ENCODE measurements around the gene FBXW7.

Gene FBXW7

DNA sequence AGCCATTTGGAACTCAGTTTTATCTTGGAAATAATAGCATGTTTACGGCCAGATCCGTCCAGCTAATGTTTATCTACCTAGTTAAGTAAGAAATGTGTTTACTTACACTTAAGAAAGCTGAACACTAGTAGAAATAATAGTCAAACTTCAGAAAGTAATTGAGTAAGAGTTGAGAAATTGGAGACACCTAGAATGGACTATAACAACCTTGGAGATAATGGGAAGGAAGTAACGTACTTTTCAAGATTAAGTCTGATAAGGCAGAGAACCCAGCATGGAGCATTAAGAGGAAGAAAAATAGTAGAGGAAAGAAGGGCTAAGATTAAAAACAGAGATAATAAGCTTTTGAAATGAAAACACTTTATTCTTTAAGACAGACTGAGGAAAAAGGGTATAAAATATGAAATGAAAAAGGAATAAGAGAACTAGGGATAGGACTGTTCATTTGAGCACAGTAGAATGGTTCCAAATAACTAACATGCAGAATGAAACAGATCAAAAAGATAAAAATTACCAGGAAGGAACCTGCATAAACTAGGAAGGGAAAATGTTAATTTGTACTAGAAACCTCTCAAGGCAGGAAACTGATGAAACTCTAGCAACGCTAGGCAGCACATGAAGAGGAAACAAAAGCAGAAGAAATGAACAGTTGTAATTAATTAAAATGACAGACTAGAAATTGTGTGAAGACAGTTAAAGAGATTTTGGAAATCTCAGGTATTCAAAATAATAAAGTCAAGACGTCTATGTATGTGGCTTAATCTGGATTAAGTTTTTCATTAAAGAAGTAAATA, 71.7 kb downstream of the FBXW7 start:
- peak; percentile 55 for DNase-seq

DNA sequence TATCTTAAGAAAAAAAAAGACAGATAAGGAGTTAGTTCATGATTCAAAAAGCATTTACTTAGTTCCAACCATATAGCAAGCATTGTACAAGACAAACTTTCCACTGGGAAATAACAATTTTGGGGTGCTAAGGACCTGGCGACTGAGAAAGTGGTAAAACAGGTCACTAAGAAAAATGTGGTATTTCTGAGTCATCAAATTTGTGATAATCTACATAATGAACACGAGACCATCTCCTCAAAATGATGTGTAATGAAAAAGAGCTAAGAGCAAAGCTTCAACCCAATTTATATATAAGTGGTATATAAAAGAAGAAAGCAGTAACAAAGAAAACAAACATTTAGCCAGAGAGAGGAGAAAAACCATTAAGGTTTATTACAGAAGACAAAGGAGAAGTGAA, 72.3 kb downstream of the FBXW7 start:
- DNase-seq = no peak

DNA sequence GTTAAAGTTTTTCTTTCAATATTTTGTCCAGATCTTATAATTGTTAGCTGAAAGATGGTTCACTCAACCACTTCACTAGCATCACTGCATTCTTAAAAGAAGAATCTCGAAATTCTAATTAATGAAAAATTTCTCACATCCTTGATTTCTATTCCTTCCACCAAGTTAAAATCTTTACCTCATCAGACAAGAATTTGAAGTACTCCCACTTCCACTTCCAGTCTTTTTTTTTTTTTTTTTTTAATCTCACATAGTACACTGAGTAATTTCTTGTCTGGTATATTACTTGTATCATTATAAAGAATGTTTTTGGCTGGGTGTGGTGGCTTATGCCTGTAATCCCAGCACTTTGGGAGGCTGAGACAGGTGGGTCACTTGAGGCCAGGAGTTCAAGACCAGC, 73.2 kb downstream of the FBXW7 start:
- DNase-seq = no peak

DNA sequence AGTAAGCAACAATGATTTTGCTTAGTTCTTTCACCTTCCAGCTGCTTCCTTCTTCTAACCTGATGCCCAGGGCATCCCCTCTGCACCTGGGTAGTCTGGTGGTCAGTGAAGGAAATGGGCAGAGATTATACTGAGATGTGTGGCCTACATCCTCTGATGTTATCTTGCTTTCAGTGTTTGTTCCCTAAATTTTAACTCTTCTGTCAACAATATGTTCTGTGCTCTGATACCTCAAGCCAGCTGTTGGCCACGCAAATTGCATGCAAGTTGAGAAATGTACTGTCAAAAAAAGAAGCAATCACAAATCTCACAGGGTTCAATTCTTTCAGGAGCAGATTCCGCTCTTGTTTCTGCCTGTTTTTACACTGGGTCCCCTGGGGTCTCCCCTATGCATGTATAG, 73.8 kb downstream of the FBXW7 start:
- no peak for DNase-seq

DNA sequence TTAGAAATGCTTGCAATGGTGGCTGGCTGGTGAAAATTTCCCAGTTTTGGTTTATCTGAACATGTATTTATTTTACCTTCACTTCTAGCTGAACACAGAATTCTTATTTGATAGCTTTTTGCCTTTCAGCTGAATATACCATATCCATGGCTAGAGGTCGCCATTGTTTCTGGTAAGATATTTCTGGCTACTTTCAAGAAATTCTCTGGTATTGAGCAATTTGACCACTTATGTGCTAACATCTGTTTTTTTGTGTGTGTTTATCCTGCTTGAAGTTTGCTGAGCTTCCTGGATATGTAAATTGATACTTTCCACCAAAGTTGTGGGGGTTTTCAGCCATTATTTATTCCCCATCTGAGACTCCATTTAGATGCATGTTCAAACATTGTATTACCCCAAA, 75.4 kb downstream of the FBXW7 start:
- peak; percentile 96 for DNase-seq

DNA sequence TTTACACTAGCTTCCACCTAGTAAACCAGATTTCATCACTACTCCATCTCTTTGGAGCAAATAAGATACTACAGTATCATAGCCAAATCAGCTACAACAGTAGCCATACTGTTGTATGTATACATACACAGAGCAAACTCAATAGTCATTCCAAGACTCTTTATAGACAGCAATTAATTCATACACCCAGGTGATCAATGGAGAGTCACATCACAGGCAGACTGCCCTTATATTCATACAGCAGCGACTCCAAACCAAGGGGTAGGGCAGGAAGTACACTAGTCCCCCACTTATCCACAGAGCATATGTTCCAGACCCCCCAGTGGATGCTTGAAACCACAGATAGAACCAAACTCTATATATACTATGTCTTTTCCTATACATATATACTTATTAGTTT, 76.6 kb downstream of the FBXW7 start:
- no peak for DNase-seq

DNA sequence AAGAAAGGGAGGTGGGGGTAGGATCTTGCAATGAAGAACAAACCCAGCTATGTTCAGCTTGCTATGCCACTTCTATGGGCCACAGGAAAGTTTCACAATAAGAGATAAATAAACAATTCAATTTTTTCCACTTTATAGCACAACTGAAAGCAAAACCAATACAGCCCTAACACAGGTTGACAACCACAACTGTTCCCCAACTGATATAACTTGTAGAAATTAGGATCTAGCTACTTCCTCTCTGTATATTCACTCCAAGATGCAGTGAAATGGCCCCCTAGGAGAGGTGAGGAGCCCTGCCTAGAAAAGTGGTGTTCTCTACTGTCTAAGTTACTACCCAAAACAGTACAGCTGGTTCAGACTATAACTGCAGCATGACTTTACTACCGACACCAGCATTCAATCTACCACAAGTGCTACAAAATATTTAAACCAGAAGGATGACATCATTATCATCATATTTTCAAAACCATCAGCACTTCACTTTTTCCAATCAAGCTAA, 77.0 kb downstream of the FBXW7 start:
- peak; percentile 89 for DNase-seq

DNA sequence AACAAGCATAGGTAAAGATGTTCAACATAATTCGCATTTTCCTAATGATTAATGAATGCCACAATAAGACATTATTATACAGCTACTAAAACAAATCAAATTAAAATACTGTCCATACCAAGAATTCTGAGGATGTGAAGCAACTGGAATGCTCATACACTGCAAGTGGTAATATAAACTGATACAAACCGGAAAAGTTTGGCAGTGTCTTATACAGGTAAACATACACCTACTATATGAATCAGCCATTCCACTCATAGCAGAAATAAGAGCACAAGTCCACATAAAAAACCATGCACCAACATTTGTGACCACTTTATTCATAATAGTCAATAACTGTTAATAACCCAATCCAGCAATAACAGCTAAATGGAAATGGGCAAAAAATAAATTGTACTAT, 79.3 kb downstream of the FBXW7 start:
- no peak for DNase-seq

DNA sequence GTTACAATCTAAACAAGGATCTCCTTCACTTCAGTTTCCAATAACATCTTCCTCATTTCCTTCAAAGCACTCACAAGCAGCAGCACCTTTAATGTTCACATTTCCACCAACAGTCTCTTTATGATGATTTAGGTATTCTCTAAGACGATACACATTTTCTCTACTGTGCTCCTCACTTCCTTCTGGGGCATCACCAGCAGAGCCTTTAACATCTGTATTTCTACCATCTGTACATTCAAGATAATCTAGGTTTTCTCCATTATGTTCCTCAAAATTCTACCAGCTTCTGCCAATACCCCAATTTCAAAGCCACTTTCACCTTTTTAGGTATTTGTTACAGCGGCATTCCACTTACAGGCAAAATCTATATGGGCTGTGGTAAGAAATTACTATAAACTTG, 80.6 kb downstream of the FBXW7 start:
- peak; percentile 86 for DNase-seq

DNA sequence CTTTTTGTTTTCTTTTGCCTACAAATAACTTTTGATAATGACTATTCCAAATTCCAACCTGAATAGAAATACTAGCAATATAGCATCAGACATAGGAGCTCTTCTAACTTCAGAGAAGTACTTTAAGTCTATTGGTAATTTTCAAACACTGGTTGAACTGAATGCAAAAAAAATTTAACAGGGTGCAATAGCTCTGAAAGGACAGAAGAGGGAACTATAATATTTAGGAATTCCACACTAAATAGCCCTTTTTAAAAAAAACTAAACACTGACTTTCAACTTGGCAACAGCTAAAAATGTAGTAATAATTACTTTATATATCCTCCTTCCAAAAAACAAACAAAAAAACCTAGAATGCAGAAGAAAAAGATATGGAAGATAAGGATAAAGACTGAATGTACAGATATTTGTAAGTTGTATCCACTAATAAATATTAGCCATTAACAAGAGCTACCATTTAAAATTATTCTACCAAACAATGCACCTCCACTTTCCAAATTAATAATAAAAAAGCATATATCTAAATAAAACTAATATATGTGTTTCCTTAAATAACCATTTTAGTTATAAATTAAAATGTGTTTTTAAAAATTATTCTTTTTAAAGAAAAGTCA, 81.4 kb downstream of the FBXW7 start:
- DNase-seq = peak; percentile 82

DNA sequence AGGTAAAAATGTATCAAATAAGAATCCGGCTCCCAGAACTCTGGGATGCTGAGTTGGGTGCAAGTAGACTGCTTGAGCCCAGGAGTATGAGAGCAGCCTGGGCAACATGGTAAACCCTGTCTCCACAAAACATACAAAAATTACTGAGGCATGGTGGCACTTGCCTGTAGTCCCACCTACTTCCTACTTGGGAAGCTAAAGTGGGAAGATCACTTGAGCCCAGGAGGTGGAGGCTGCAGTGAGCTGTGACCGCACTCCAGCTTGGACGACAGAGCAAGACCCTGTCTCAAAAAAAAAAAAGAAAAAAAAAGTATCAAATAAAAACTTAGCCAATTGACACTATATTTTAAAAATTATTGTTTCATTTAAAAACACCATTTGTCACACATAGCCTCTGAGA, 84.4 kb downstream of the FBXW7 start:
- DNase-seq = no peak

DNA sequence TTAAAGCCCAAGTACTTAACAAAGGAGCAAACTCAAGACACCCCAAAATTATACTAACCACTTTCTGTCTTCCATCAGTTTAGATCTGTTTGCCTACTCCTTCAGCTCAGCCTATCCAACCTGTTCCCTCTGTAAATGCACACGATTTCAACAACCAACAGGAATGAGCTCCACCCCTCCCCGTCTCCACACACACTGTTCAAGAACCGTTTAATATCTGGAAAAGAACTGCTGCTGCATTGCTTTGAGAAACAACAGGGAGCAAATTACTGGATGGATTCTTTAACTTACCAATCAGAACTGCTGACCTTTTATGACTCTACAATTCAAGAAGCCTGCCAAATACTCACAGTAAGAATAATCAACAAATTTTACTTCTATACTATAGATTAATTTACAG, 87.0 kb downstream of the FBXW7 start:
- DNase-seq = no peak

DNA sequence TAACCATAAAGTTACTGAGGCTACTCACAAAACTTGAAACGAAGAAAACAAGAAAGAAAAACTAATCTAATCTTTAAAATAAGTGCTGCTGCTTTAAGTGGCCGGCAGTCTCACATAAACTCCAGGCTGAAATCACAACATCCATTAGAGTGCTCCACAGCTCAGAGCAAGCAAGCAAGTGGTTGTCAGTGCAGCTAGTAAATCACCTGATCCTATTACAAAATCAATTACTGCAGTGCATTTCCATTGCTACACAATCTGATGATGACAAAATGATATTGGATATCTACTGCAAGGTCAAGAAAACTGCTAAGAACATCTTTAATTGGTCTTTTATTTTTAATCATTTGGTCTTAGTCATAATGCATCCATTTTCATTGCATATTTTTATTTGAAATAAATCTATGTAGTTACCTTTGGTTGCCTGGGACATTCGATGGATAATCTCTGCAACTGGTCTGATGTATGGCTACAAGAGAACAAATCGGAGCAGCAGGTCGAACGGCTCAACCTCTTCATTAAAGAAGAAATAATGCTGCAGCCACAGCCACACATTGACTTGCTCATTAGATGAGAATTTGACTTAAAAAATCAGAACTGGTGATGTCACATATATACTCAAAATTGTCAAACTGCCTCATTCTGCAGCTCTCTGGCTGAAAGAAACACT, 87.7 kb downstream of the FBXW7 start:
- DNase-seq = no peak

DNA sequence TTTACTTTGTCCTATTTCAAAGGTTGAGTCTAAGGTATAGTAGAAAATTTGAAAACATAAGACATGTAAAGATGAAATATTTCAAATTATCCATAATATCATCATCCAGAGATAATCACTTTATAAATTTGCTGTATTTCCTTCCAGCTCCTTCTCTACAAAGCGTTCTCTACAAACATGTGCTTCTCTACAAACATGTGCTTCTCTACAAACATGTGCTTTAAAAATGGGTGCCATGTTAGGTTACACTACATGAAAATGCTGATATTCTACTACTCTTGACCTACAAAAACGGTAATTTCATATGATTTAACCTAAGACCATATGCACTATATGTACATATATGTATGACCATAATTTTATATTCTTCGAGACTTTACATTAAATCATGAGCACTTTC, 92.0 kb downstream of the FBXW7 start:
- no peak for DNase-seq

DNA sequence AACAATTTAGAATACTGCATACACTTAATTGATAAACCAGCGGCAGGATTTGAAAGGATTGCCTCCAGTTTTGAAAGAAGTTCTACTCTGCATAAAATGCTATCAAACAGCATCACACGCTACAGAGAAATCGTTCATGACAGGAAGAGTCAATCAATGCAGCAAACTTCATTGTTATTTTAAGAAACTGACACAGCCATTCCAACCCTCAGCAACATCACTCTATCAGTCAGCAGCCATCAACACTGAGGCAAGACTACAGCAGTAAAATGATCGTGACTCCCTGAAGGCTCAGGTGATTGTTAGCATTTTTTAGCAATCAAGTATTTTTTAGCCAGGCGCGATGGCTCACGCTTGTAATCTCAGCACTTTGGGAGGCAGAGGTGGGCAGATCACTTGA, 98.3 kb downstream of the FBXW7 start:
- no peak for DNase-seq

DNA sequence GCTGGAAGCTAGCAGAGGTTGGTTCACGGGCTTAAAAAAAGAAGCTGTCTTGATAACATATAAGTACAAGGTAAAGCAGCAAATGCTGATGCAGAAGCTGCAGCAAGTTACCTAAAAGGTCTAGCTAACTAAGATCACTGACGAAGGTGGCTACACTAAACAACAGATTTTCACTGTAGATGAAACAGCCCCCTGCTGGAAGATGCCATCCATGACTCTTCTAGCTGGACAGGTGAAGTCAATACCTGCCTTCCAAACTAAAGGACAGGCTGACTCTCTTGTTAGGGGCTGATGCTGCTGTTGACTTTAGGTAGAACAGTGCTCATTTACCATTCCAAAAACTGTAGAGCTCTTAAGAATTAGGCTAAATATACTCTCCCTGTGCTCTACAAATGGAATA, 99.5 kb downstream of the FBXW7 start:
- no peak for DNase-seq

DNA sequence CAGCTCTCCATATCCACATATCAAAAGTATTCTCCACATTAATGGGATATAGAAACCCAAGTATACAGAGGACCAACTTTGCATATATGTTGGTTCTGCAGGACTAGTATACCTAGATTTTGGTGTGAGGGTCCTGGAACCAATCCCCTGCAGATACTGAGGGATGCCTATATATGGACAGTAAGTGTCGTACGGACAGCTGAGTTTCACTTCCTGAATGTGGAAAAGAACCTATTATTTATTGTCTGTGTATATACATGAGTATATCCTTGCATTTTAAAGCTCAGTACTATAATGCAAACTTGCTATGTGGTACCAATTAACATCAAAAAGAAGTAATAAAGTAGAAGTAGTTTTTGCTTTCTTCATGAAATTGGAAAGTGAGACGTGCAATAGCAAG, 101.9 kb downstream of the FBXW7 start:
- no peak for DNase-seq

DNA sequence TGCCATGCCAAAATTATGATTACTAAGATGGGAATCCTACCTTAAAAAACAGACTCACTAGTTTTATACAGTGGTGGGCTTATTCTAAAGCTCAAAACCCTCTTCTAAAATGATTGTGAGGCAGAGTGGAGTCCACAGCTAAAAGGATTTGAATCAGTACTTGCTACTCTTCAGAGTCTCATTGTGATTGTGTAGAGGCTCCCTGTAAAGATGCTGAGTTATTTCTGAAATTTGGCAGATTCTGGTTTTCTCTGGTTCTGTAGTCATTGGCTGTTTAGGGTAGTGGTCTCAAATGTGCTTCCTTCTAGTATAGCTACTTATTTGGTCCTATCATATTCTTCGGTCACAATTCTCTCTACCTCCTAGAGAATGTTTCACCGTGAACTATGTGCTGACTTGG, 104.1 kb downstream of the FBXW7 start:
- DNase-seq = no peak

DNA sequence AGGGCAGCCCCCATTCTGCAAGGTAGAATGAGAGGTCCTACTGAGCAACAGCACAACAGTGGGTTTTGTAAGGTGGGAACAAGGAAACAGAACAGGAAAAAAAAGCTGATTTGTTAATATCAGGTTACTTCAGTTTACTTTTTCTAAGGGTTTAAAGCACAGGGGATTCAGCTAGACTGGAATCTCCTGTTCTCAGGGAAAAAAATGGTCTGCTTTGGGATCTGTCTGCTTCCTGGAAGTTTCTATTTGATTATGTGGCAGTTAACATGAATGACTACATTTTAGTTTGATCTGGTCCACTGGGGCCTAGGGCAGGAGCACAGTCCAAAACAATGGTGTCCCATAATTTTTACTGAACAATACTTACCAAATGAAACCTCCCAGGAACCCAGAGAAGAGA, 104.6 kb downstream of the FBXW7 start:
- DNase-seq = no peak

DNA sequence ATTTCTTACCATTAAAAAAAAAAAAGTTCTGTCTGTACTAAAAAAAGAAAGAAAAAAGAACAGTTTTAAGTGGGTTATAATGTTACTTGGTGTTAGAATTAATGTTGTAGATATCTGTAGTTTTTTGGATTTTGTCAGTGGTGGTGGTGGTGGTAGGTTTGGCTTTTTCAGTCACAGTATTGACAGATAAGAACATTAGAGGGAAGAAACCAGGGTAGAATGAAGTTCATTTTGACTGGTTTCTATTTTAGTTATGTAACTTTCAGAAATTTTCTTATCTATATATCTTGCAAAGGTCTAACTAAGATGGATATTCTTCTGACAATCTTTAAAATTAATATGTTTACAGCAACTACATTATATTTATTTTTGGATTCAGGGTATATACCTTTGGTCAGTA, 105.4 kb downstream of the FBXW7 start:
- DNase-seq = peak; percentile 40

DNA sequence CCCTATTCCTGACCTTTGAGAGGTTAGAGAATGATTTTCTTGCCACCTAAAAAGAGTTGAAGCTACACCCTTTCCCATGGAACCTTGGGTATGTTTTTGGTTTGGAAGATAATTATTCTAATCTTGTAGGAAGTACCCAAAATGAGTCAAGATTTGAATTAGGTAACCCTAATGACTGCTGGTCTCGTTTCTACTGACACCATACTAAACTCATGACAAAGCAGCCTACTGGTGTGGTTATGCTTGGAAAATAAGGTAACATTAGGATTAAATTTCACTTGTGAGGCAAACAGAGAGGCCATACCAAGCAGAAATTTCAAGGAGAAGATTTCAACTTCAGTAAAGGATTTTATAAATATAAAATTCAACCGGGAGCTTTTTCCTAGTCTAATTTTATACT, 107.9 kb downstream of the FBXW7 start:
- DNase-seq = no peak

DNA sequence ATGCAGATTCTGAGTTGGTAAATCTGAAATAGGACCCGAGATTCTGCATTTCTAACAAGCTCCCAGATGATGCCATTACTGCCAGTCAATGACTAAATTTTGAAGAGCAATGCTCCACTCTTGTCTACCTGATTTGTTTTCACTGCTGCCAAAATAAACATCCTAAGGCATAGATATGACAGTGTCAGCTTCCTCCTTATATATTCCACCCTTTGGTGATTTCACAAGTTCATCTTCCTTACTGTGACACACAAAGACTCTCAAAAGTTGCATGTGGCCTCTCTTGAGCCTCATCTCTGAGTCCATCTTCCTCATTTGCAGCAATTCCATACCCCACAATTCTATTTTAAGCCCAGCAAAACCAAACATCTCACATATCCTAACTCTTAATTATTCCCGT, 110.9 kb downstream of the FBXW7 start:
- DNase-seq = no peak

DNA sequence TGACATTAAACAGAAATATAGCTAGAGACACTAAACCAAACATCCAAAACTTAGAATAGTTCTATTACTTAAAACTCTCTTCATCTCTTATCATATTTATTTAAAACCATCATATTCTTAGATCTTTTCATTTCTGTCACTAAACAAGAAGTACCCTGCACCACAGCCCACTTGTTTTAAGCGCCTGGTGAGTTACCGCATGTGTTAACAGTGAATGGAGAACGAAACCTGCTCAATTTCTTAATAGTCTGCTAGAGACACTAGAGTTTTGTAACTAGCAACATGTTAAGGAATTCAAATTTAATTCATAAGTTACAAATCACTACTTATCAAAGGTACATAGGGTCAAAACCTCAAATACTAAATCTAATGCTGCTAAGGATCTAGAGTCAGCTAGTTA, 111.5 kb downstream of the FBXW7 start:
- no peak for DNase-seq

DNA sequence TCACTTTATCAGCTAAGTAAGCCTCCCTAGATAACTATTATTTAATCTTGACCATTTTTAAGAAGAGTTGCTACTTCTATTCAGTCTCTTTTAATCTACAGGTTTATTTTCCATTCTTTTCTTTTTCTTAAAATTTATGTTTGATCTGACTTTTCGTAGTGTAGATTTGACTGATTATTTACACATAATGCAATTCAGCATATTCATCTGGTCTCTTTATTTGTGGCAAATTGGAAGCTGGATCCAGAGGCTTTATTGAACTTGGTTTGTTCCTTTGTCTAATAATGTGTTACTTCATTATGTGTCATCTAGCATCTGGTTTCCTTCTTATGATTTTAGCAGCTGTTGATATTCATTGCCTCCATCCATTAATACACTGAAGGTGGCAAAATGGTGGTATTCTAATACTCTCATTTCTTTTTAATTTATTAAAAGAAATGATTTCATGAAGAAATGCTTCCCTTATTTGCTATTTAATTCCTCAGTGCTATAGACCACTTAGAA, 113.0 kb downstream of the FBXW7 start:
- DNase-seq = no peak

Data from OCI-M1 (cell line).